HG03469 (cell line): Measurements from ENCODE around the gene SHH.

Experiments
- ATAC-seq: cut with Tn5 transposase; IDR thresholded peaks from one replicate; pipeline ENCODE4 v1.9.1; 2021; ENCODE audit warnings: mild to moderate bottlenecking, moderate library complexity, moderate number of reproducible peaks; ENCODE audit not compliant: unreplicated experiment

The SHH gene

DNA sequence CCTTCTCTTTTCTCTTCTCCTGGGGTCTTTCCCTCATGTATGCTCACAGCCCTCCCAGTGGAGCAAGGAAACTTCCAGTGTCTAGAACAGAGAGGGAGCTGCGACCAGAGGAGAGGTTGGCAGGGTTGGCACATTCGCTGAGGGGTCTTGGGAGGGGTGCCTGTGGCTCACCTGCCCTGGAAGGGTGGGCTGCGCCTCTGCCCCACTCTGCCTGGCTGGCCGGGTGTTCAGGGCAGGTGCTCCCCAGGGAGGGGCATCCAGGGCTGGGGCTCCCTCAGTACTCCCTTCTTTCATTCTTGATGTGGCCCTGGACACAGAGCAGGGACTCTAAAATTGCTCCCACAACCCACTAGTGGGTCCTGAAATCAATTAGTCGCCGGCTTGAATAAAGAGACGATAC is 16.9 kb downstream of the SHH start:
- ATAC-seq = no peak

DNA sequence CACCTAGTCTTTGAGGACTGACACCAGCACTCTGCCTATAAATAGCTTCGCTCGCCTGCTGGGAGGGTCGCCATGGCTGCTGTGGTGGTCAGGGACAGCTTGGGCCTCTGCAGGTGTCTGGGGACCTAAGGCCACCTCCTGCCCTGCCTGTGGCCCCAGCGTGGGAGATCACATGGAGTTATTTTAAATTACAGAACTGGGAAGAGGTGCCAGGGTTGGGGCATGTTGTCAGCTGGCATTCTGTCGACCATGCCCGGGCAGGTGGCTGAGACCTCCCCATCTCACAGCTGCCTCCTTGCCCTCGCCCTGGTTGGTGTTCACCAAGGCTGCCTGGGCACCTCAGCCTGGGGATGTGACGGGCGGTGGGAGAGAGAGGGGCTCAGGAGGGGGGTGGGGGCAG is 18.1 kb downstream of the SHH start:
- no peak for ATAC-seq

DNA sequence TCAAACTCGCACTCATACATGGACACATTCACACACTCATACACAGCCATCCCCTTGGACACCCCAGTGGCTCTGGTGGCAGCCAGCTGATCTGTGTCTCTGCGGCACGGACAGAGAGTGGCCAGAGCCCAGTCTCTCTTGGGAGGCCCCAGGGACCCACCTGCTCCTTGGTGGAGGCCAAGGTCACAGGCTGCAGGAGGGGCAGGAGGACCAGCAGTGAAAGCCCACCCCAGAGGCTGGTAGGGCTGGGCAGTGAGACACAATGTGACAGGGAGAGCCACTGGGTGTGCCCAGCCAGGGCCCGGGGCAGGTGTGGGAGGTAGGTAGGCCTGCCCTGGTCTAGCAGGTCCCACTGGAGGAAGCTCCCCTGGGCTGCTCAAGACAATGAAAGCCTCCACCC is 18.5 kb downstream of the SHH start:
- ATAC-seq = no peak

DNA sequence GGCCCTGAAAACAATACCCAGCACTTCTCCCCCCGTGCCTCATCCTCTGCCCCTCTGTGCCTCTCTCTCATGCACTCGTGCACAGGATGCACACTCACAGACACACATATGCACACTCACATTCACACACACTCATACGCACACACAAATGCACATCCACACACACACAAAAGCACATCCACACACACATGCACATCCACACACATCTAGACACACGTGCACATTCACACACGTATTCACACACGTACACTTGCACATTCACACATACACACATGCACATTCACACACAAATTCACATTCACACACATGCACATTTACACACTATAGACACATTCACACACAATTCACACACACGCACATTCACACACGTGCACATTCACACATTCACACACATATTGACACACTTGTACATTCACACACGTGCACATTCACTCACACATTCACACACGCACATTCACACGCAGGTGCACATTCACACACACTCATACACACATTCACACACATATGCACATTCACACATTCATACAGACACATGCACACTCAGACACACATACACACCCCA is 19.2 kb downstream of the SHH start:
- no peak for ATAC-seq

DNA sequence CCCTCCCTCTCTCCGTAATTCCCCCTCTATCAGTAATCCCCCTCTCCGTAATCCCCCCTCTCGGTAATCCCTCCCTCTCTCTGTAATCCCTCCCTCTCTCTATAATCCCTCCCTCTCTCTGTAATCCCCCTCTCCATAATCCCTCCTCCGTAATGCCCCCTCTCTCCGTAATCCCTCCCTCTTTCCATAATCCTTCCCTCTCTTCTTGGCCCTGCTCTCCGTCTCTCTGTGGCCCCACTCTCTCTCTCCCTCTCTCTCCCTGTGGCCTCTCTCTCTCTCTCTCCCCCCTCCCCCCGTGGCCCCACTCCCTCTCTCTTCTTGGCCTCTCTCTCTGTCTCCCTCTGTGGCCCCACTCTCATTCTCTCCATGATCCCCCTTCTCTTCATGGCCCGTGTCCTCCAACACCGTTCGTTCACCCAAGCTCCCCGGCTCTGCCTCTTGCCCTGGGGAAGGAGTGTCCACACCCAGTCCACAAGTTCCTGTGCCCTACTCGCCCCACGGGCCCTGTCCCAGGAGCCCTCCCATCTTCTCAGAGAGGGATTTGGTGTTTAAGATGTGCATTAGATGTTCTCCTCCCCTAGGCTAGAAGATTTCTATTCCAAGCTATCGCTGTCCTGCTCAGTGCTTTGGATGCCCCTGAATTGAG is 19.8 kb downstream of the SHH start:
- ATAC-seq = no peak

DNA sequence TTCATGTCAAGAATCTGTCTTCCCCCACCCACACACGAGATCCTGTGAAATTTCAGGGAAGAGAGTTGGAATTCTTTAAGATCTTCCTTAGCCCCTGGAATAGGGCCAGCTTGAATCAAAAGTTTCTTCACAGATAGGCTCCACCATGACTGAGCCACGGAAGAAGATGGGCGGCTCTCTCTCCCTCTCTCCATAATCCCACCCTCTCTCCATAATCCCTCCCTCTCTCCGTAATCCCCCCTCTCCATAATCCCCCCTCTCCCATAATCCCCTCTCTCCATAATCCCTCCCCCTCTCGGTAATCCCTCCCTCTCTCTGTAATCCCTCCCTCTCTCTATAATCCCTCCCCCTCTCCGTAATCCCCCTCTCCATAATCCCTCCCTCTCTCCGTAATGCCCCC is 20.4 kb downstream of the SHH start:
- ATAC-seq = no peak

DNA sequence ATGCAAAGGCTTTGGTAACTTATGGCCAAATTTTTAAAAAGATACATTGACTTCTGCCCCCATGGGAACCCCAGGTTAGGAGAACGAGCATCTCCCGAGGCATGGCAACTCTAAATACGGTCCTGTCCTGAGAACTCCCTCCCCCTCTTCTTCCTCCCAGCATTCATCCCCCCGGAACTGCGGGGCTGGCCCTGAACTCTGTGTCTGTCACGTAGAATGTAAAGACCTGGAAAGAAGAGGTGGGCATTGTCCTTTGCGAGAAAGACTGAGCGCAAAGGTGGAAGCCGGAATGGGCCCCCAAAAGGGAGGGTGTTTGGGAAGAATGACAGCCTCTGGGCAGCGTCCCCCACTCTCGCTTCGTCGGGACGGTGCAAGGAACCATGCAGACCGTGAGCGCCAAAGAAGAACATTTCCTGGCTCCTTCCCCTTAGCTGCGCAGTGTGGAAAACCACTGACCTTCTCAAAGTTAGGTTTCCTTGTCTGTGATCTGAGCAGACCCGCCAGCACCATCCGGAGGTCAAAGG is 21.0 kb downstream of the SHH start:
- ATAC-seq = no peak

DNA sequence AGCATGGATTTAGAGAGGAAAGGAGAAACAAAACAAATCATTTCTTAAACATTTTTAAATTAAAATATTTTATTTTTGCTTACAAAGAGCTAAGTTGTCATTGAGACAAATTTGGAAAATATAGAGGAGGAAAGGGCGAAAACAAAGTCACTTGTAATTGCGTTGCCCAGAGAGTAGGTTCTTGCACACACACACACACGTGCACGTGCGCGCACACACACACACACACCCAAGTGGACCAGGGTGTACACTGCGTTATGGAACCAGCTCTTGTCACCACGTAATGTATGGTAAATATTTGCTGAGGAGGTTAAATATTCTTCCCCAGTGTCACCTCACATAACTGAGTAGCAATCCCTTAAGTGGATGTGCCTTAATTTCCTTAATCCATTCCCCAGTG is 21.6 kb downstream of the SHH start:
- ATAC-seq = no peak

DNA sequence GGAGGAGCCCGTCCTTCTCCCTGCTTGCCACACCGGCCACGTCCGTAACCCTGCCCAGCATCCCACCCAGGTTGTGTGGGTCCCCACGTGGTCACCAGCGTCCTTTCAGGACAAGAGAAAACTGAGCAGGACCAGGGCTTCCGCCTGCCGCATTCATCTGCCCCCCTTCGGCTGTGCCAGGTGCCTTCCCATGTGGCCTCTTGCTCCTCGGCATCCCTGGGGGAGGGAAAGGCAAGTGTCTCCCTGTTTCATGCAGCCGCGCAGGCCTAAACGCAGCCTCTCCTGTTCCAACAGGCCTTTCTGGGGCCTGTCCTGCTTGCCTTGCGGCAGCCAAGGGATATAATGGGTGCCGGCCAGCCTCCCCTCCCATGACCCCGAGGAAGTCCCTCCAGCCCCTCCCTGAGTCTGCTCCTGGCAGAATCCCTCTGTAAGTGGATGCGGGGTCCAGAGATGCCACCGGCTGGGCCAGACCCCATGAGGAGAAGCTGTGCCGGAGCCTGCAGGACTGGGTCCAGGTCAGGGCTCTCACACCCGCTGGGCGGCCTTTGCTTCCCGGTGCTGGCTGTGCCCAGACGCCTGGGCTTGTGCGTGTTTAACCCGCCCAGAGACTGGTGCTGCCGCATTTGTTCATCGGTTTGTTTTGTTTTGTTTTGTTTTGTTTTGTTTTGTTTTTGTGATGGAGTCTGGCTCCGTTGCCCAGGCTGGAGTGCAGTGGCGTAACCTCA is 23.1 kb downstream of the SHH start:
- ATAC-seq = no peak

DNA sequence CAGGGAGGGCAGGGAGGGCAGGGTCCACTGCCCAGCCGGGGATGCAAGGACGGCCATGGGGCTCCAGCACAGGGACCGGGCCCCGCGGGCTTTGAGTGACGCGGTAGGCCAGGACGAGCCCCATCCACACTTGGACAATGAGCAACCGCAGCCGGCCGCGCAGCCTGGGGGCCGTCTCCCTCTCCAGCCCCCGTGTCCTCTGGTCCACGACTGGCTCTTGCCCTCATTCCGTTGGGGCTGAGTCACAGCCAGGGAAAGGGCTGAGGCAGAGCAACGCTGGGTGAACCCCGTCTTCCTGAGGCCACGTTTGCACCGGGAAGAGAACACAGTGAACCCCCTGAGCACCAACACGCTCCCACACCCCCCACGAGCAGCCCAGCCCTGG is 23.7 kb downstream of the SHH start:
- no peak for ATAC-seq

DNA sequence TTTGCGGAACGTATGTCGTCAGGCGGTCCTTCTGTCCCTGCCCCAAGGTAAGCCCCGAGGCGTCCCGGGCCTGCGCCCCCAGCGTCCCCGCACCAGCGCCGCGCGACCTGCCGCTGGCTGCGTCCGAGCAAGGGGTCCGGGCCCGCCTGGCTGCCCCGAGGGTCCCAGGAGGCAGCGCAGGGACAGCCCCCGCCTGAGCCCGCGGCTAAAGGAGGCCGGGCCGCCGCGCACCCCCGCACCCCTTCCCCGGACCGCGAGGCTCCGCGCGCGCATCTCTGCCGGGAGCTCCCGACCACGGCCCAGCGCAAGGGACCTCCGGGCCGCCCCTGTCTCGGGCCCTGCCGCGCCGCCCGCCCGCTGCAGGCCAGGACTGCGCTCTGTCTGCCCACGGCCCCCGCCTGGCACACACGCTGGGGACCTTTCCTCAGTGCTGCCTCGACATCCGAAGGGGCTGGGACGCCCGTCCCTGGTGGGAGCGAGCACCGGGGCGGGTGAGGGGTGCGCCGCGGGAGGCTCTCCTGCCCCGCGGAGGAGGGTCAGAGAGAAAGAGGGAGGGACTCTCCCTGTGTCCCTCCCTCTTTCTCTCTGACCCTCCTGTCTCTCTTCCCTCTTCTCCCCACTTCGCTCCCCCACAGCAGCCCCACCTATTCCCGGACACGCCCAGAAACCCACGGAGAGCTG is 25.0 kb downstream of the SHH start:
- no peak for ATAC-seq

DNA sequence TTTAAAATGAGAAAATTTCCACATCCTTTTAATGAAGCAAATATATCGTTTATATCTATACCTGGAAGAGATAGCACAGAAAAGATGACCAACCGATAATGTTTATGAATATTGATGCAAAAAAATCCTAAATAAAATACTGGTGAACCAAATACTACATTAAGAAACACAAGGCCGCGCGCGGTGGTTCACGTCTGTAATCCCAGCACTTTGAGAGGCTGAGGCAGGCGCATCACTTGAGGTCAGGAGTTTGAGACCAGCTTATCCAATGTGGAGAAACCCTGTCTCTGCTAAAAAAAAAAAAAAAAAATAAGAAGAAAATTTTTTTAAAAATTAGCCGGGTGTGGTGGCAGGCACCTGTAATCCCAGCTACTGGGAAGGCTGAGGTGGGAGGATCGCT is 25.8 kb downstream of the SHH start:
- no peak for ATAC-seq

DNA sequence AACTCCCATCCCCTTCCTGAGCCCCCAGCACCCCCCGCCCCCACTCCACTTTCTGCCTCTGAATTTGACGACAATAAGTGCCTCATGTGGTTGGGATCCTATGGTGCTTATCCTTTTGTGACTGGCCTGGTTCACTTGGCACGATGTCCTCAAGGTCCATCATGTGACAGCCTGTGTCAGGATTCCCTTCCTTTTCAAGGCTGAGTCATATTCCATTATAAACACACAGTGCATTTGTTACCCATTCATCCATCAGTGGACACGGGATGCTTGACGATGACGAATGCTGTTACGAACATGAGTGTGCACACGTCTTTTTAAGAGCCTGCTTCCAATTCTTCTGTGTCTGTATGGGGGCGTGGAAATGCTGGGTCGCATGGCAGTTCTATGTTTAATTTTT is 26.7 kb downstream of the SHH start:
- ATAC-seq = no peak

DNA sequence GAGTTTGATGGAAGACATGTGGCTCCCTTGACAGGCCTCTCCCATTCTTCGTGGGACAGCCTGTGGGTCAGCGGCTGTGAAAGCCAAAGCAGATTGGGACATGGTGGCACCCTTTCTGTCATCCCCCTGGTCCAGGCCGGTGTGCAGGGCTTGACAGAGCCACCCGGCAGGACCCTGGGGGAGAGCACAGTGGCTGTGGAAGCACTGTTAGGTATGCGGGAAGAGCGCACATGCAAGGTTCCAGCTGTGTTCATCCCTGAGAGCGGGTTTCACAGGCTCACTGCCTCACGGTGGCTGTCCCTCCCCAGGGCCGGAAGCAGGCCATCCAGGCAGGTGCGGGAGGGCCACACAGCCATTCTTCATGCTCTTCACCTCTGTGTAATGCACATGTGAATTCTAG is 29.8 kb downstream of the SHH start:
- no peak for ATAC-seq

DNA sequence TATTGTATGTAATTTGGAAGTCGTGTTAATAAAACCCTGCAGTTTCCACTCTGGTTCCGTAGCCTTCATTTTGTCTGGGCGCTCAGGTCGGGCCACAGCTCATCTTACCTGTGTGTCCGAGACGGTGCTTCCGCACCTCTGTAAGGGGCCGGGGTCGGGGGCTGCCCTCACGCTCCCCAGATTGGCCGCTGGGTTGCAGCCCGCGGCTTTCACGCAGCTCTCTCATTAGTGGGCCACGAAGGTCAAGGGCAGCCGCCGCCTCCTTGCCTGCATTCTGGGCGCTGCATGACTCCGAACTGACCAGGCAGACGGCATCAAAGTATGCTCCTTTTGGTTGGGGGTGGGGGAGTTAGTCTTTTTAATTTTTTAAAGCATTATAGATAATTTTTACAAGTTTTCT is 30.8 kb downstream of the SHH start:
- no peak for ATAC-seq

DNA sequence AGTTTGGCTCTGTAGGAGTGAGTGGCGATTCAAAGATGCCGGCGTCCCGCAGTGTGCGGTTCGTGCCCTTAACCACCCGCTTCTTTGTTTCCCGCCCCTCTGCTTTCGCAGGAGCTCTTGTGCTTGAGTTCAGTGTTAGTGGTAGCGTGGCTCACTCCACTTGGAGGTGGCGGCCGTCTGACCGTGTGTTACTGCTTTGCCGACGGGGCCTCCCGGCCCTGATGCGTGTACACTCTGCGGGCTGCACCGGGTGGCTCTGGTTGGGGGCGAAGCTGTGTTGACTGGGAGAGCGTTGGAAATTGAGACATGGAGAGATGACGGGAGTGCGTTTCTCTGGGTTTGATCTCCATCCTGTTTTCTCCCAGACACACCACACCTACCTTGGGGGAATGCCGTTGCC is 31.4 kb downstream of the SHH start:
- ATAC-seq = no peak

DNA sequence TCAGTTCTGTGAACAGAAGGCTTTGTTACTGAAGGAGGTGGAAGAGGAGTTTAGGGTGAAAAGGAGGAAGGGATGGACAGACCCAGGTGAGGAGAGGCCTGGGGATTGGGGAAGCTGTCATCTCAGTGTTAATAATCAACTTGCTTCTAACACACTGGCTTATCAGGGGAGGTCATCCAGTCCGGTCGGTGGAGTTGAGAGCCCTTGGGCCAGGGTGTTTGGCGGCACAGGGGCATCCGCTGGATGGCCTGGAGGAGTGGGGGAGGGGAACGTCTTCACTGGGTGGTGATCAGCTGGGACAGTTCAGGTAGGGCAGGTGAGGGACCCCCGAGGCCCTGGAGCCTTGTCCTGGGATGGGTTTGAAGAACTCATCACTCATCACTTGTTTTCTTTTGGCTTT is 33.9 kb downstream of the SHH start:
- no peak for ATAC-seq

DNA sequence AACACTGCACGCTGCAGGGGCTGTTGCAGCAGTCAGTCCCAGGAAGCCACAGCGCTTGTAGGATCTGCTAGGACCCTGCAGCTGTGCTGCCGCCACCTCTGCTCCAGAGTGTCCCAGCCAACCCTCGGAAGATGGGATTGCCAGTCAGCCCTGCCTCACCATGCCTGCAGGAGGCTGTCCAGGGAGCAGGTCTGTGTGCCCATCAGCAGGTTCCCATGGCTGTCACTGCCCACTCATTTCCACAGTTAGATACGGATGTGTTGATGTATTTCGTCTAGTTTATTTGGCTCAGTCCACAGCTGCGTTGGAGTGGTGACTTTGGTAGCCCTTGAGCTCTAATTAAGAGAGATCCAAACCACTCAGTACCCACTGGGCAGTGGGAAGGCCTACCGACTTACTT is 35.7 kb downstream of the SHH start:
- ATAC-seq = no peak

DNA sequence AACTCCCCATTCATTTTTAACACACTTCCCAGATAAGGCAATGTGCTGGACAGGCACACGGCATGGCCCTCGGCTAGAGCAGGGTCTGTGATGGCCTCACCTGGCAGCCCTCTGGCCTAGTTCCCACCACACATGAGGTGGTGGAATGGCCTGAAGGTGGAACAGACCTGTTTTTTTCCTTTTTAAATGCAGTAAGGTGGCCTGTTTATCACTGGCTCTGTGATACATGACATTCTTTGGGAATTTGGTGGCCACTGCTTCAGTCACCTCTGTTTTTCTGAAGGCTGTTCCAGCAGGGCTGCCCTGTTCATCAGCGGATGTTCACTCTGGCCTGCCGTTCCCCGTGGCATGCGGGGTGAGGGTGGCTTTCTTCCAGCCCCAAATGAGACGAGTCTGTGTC is 36.6 kb downstream of the SHH start:
- ATAC-seq = no peak

DNA sequence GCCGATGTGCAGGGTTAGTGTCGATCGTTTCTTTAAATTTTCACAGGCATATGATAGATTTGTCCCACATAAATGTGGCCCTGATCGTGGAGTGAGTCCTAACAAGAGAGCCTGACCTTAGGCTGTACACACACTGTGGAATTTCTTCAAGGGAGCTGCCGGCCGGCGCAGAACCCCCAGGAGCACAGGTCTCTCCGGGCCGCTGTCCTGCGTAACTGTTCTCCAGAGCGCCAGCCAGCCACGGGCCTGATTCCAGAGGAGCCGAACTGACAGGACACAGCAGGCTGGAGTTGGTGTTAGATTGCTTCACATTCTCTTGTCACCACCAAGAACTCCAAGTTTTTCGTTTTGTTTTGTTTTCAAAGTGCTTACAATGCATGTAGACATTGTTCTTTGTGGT is 37.3 kb downstream of the SHH start:
- no peak for ATAC-seq

DNA sequence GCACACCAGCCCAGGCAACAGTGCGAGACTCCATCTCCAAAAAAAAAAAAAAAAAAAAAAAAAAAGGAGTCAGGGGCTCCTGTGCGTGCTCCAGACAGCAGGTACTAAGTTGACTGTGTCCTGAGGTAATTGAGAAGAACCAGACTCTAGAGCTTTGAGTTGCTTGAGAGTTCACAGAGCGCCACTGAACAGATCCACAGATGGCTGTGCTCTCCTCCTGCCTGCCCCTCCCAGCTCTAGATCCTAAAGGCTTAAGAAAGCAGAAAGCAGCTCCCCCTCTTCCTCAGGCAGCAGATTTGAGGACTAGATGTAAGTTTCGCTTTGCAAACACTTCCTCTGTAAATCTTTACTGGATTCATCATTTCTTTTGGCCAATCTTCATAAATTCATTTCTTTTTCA is 38.7 kb downstream of the SHH start:
- ATAC-seq = no peak

DNA sequence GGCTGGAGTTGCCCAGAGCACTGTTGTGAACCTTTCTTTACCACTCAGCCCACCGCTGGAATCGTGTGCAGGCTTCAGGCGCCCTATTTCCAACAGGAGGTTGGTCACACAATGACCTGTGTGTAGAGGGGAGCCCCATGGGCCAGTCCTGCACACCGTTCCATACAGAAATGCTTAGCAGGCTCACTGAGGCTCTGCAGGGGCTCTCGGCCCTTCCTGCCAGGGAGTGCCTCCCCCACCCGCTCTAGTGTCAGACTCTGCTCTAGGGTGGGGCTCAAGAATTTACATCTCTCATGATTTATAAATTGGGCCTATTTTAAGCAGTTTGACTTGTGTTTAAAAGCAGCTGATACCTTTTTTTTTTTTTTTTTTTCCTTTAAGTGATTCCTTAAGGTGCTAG is 42.0 kb downstream of the SHH start:
- ATAC-seq = no peak
